CD4-positive, alpha-beta T cell (primary cell): ENCODE data around the gene SPCS3. TPM values are rescaled to one million over a fixed set of nuclear protein-coding genes. Genes with fewer than 3 reads are reported as not detected.
"Not testable (repeated sequence)": the region's sequence is repeated elsewhere in the genome, so short reads cannot be mapped to it uniquely, and the experiment has no call there.

Experiments used
- ATAC-seq: fragments of 200-7000 bp; cut with Tn5 transposase; one replicate; pipeline ENCODE4 v1.10.0; 2022; ENCODE audit warnings: mild to moderate bottlenecking; ENCODE audit not compliant: poor library complexity
- CTCF ChIA-PET: fragments of 350-600 bp; sonication (Branson Sonifier 250); formaldehyde crosslinking; loops from one replicate; lab custom pipeline; 2021; ENCODE audit warnings: antibody characterized with exemption, inconsistent platforms; lab: Charles Lee
- POLR2A ChIA-PET: fragments of 350-600 bp; sonication (Branson Sonifier 250); formaldehyde crosslinking; loops from one replicate; lab custom pipeline; 2021; ENCODE audit warnings: antibody characterized with exemption, inconsistent platforms; lab: Charles Lee
- DNase-seq, 14 experiments: peaks; one replicate each; pipeline ENCODE4 v3.0.0-alpha.2; 2013 to 2020; ENCODE audit warnings: mixed read lengths in 2 of 14
- H3K27ac ChIP-seq, 2 donors: one replicate each; pipeline versions ENCODE4 v1.5.1 to v1.7.0; 2013; ENCODE audit warnings: low read length in 2 of 2, low read depth in 1 of 2, mild to moderate bottlenecking in 1 of 2
- H3K27me3 ChIP-seq, 2 experiments: 1 replicate in 1 of 2; 2 replicates in 1 of 2; pipeline versions ENCODE4 v1.6.1 to v1.7.0; 2013; ENCODE audit warnings: low read length in 2 of 2, control low read depth in 1 of 2, mild to moderate bottlenecking in 1 of 2, moderate library complexity in 1 of 2; ENCODE audit not compliant: insufficient read depth in 2 of 2, control insufficient read depth in 1 of 2
- H3K36me3 ChIP-seq: one replicate; pipeline ENCODE4 v1.6.1; 2013; ENCODE audit warnings: low read length, control low read depth; ENCODE audit not compliant: insufficient read depth
- H3K4me1 ChIP-seq: one replicate; pipeline ENCODE4 v1.6.1; 2013; ENCODE audit warnings: low read length, control low read depth; ENCODE audit not compliant: insufficient read depth
- H3K4me3 ChIP-seq: one replicate; pipeline ENCODE4 v1.5.1; 2013; ENCODE audit warnings: mild to moderate bottlenecking, low read length, moderate library complexity
- H3K9me3 ChIP-seq, 2 experiments: 1 replicate in 1 of 2; 2 replicates in 1 of 2; pipeline versions ENCODE4 v1.6.1 to v1.7.0; 2013; ENCODE audit warnings: low read length in 2 of 2, mild to moderate bottlenecking in 2 of 2, control low read depth in 1 of 2, moderate library complexity in 1 of 2; ENCODE audit not compliant: control insufficient read depth in 1 of 2, insufficient read depth in 1 of 2
- H3K27ac Mint-ChIP-seq: one replicate; pipeline ENCODE4 v1.8.0; 2020; ENCODE audit warnings: mixed read lengths
- H3K27me3 Mint-ChIP-seq: one replicate; pipeline ENCODE4 v1.8.0; 2021; ENCODE audit warnings: mixed read lengths
- H3K36me3 Mint-ChIP-seq: one replicate; pipeline ENCODE4 v1.8.0; 2021; ENCODE audit warnings: low read depth, mixed read lengths
- H3K4me1 Mint-ChIP-seq: one replicate; pipeline ENCODE4 v1.8.0; 2021; ENCODE audit warnings: low read depth, mixed read lengths
- H3K4me3 Mint-ChIP-seq: one replicate; pipeline ENCODE4 v1.8.0; 2020; ENCODE audit warnings: mild to moderate bottlenecking, mixed read lengths
- H3K9me3 Mint-ChIP-seq: one replicate; pipeline ENCODE4 v1.8.0; 2020; ENCODE audit warnings: mixed read lengths
- CTCF ChIP-seq: fragments of 200-600 bp; IDR thresholded peaks from one replicate; pipeline ENCODE4 v1.8.0; 2022; ENCODE audit warnings: antibody characterized with exemption, mild to moderate bottlenecking
- intact Hi-C, 2 experiments: fragments of 100-400 bp; cut with DNase I in 1 of 2; cut with micrococcal nuclease in 1 of 2; formaldehyde crosslinking; loops; one replicate each; pipeline versions ENCODE4 v1.15.1 to v1.9.0; 2023 to 2025; cut with DNase I, micrococcal nuclease
- total RNA-seq, 174 experiments: library from RNA in 2 of 174; stranded (reverse) in 2 of 174; gene quantifications; one replicate each; pipeline ENCODE4 v1.2.3 and lab custom pipeline; 2021 to 2026

Gene SPCS3
- total RNA-seq, 2 experiments from 2014 or later, result 149 TPM

DNA sequence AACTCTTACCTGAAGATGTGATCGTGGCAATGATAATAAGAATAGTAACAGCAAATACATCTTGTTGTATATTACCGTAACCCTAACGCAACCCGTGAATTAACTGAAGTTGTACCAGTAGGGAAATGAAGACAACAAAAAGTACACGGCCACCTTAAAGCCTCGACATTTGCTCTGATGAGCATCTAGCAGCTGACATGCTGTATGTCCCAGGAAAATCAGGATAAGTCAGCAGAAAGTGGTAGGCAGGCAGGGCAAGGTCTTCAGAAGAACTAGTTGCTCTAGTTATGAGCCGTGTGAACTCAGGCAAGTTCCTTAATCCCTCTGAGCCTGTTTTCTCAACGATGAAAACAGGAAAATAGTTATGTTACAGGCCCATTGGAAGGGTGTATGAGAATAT, 43.1 kb upstream of the SPCS3 start:
- H3K36me3 Mint-ChIP-seq, result no peaks in the 10 kb centered on the region
- Histone ChIP-seq H3K36me3 (no peaks in the 10 kb centered on the region), H3K4me1 (no peaks in the 10 kb centered on the region), H3K27me3 (peaks cover 0 to 11% of the 10 kb centered on the region in 2 experiments), H3K27ac (no peak overlapping the region), H3K4me3 (no peak overlapping the region), H3K9me3 (no peaks in the 10 kb centered on the region)
- peaks cover 38% of the 10 kb centered on the region for H3K27me3 Mint-ChIP-seq
- no peaks in the 10 kb centered on the region for H3K4me1 Mint-ChIP-seq
- H3K4me3 Mint-ChIP-seq, result no peak overlapping the region
- H3K27ac Mint-ChIP-seq, result no peak overlapping the region
- DNase-seq (no peak), ATAC-seq (no peak)
- ChIA-PET POLR2A (no interaction called here), CTCF (no interaction called here)
- intact Hi-C loops, result no loop called here
- no peak for TF ChIP-seq CTCF
- peaks cover 2% of the 10 kb centered on the region for H3K9me3 Mint-ChIP-seq

- Mint-ChIP-seq H3K9me3 (peaks cover 2% of the 10 kb centered on the region), H3K4me1 (no peaks in the 10 kb centered on the region), H3K27ac (no peak overlapping the region), H3K4me3 (no peak overlapping the region), H3K36me3 (no peaks in the 10 kb centered on the region), H3K27me3 (peaks cover 33% of the 10 kb centered on the region)
- Histone ChIP-seq H3K27ac (no peak overlapping the region), H3K9me3 (no peaks in the 10 kb centered on the region), H3K4me1 (no peaks in the 10 kb centered on the region), H3K36me3 (no peaks in the 10 kb centered on the region), H3K4me3 (no peak overlapping the region), H3K27me3 (peaks cover 0 to 9% of the 10 kb centered on the region in 2 experiments)
- DNase-seq, result peak in 6 of 14 experiments; percentile 0 to 21 (median 7)
- ChIA-PET CTCF (no interaction called here), POLR2A (no interaction called here)
- intact Hi-C loops, result no loop called here
- ATAC-seq, result no peak
- no peak for TF ChIP-seq CTCF
Measured at GRCh38 chr4:176277162-176277904, 42.4 kb upstream of the SPCS3 start.

DNA sequence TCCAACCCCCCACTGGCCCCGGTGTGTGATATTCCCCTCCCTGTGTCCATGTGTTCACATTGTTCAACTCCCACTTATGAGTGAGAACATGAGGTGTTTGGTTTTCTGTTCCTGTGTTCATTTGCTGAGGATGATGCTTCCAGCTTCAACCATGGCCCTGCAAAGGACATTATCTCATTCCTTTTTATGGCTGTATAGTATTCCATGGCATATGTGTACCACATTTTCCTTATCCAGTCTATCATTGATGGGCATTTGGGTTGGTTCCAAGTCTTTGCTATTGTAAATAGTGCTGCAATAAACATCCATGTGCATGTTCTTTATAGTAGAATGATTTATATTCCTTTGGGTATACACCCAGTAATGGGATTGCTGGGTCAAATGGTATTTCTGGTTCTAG, 40.2 kb upstream of the SPCS3 start:
- H3K4me1 ChIP-seq, H3K4me3 ChIP-seq, CTCF ChIA-PET, H3K36me3 ChIP-seq, H3K27me3 ChIP-seq, H3K9me3 Mint-ChIP-seq, intact Hi-C loops, H3K36me3 Mint-ChIP-seq, H3K27ac Mint-ChIP-seq, H3K9me3 ChIP-seq, DNase-seq, H3K4me3 Mint-ChIP-seq, H3K27ac ChIP-seq, POLR2A ChIA-PET, H3K4me1 Mint-ChIP-seq, ATAC-seq: not testable (repeated sequence)
- peaks cover 33% of the 10 kb centered on the region for H3K27me3 Mint-ChIP-seq

- no peak overlapping the region for H3K27ac ChIP-seq
- POLR2A ChIA-PET, result no interaction called here
- ATAC-seq (no peak), DNase-seq (no peak)
- H3K4me3 ChIP-seq, result no peak overlapping the region
- no peaks in the 10 kb centered on the region for H3K27me3 Mint-ChIP-seq
- CTCF ChIA-PET, result no interaction called here
- H3K36me3 Mint-ChIP-seq, result no peaks in the 10 kb centered on the region
- H3K9me3 Mint-ChIP-seq, result peaks cover 3% of the 10 kb centered on the region
- no peak overlapping the region for H3K4me3 Mint-ChIP-seq
- H3K4me1 ChIP-seq, result no peaks in the 10 kb centered on the region
- no peaks in the 10 kb centered on the region for H3K27me3 ChIP-seq
- no peaks in the 10 kb centered on the region for H3K9me3 ChIP-seq
- H3K4me1 Mint-ChIP-seq, result no peaks in the 10 kb centered on the region
- intact Hi-C loops, result no loop called here
- no peaks in the 10 kb centered on the region for H3K36me3 ChIP-seq
- no peak for TF ChIP-seq CTCF
- no peak overlapping the region for H3K27ac Mint-ChIP-seq
Measured at GRCh38 chr4:176286728-176287127, 33.0 kb upstream of the SPCS3 start.
